22Rv1 (cell line): ENCODE data around the gene ZNF385B.

Source experiments
- CTCF ChIP-seq: fragments of 450-650 bp; IDR thresholded peaks from 2 replicates; pipeline ENCODE4 v1.5.1; 2017; ENCODE audit warnings: mild to moderate bottlenecking
- ZFX ChIP-seq: fragments of 450-650 bp; IDR thresholded peaks from 2 replicates; pipeline ENCODE4 v1.6.1; 2017; ENCODE audit warnings: antibody characterized with exemption, borderline replicate concordance

GRCh38 chr2:179521944-179522343 lies 339.5 kb downstream of the ZNF385B start:
- TF ChIP-seq CTCF (no peak), ZFX (no peak)
